Activated naive CD4-positive, alpha-beta T cell treated with anti-CD3 and anti-CD28 coated beads, Interleukin-2, amount 50 U/mL, for 24 hours (primary cell): ENCODE data around the gene ST3GAL4.
"Not testable (repeated sequence)": the region's sequence is repeated elsewhere in the genome, so short reads cannot be mapped to it uniquely, and the experiment has no call there.

Source experiments
- H3K27ac Mint-ChIP-seq: one replicate; pipeline ENCODE4 v1.8.0; 2021; ENCODE audit warnings: mild to moderate bottlenecking, mixed read lengths
- H3K27me3 Mint-ChIP-seq: one replicate; pipeline ENCODE4 v1.8.0; 2021; ENCODE audit warnings: mixed read lengths
- H3K36me3 Mint-ChIP-seq: one replicate; pipeline ENCODE4 v1.8.0; 2021; ENCODE audit warnings: mixed read lengths
- H3K4me1 Mint-ChIP-seq: one replicate; pipeline ENCODE4 v1.8.0; 2021; ENCODE audit warnings: mixed read lengths
- H3K4me3 Mint-ChIP-seq: one replicate; pipeline ENCODE4 v1.8.0; 2021; ENCODE audit warnings: mild to moderate bottlenecking, mixed read lengths
- H3K9me3 Mint-ChIP-seq: one replicate; pipeline ENCODE4 v1.8.0; 2021; ENCODE audit warnings: mixed read lengths

ST3GAL4 gene

GRCh38 chr11:126383339-126384335 lies 28.2 kb downstream of the ST3GAL4 start:
- no peak overlapping the region for H3K27ac Mint-ChIP-seq
- H3K27me3 Mint-ChIP-seq = no peaks in the 10 kb centered on the region
- no peak overlapping the region for H3K4me3 Mint-ChIP-seq
- no peaks in the 10 kb centered on the region for H3K36me3 Mint-ChIP-seq
- H3K9me3 Mint-ChIP-seq = no peaks in the 10 kb centered on the region
- H3K4me1 Mint-ChIP-seq = no peaks in the 10 kb centered on the region

- Mint-ChIP-seq H3K27me3 (no peaks in the 10 kb centered on the region), H3K27ac (no peak overlapping the region), H3K36me3 (no peaks in the 10 kb centered on the region), H3K4me1 (no peaks in the 10 kb centered on the region), H3K9me3 (no peaks in the 10 kb centered on the region), H3K4me3 (no peak overlapping the region)
Observed at GRCh38 chr11:126384449-126385070, 29.1 kb downstream of the ST3GAL4 start.

GRCh38 chr11:126385991-126386728 lies 30.7 kb downstream of the ST3GAL4 start:
- no peaks in the 10 kb centered on the region for H3K27me3 Mint-ChIP-seq
- H3K9me3 Mint-ChIP-seq = no peaks in the 10 kb centered on the region
- no peaks in the 10 kb centered on the region for H3K4me1 Mint-ChIP-seq
- no peak overlapping the region for H3K4me3 Mint-ChIP-seq
- no peak overlapping the region for H3K27ac Mint-ChIP-seq
- no peaks in the 10 kb centered on the region for H3K36me3 Mint-ChIP-seq

- not testable (repeated sequence) for H3K36me3 Mint-ChIP-seq, H3K27me3 Mint-ChIP-seq, H3K4me1 Mint-ChIP-seq, H3K27ac Mint-ChIP-seq, H3K4me3 Mint-ChIP-seq, H3K9me3 Mint-ChIP-seq
Observed at GRCh38 chr11:126386729-126387071, 31.2 kb downstream of the ST3GAL4 start.

GRCh38 chr11:126387857-126388256 lies 32.4 kb downstream of the ST3GAL4 start:
- H3K27me3 Mint-ChIP-seq = no peaks in the 10 kb centered on the region
- H3K4me3 Mint-ChIP-seq = no peak overlapping the region
- H3K4me1 Mint-ChIP-seq = peaks cover 4% of the 10 kb centered on the region
- no peaks in the 10 kb centered on the region for H3K9me3 Mint-ChIP-seq
- H3K27ac Mint-ChIP-seq = no peak overlapping the region
- no peaks in the 10 kb centered on the region for H3K36me3 Mint-ChIP-seq

- Mint-ChIP-seq H3K27me3 (no peaks in the 10 kb centered on the region), H3K36me3 (no peaks in the 10 kb centered on the region), H3K9me3 (no peaks in the 10 kb centered on the region), H3K27ac (no peak overlapping the region), H3K4me3 (no peak overlapping the region), H3K4me1 (peaks cover 4% of the 10 kb centered on the region)
Observed at GRCh38 chr11:126390272-126390867, 34.9 kb downstream of the ST3GAL4 start.

- Mint-ChIP-seq H3K4me3 (no peak overlapping the region), H3K27ac (no peak overlapping the region), H3K36me3 (no peaks in the 10 kb centered on the region), H3K4me1 (peaks cover 4% of the 10 kb centered on the region), H3K9me3 (no peaks in the 10 kb centered on the region), H3K27me3 (no peaks in the 10 kb centered on the region)
Observed at GRCh38 chr11:126391286-126391954, 35.9 kb downstream of the ST3GAL4 start.

GRCh38 chr11:126391970-126392632 lies 36.6 kb downstream of the ST3GAL4 start:
- Mint-ChIP-seq H3K27ac (no peak overlapping the region), H3K9me3 (no peaks in the 10 kb centered on the region), H3K4me3 (no peak overlapping the region), H3K27me3 (no peaks in the 10 kb centered on the region), H3K4me1 (peaks cover 4% of the 10 kb centered on the region), H3K36me3 (no peaks in the 10 kb centered on the region)

GRCh38 chr11:126392633-126393013 lies 37.1 kb downstream of the ST3GAL4 start:
- Mint-ChIP-seq H3K27me3 (no peaks in the 10 kb centered on the region), H3K9me3 (no peaks in the 10 kb centered on the region), H3K36me3 (no peaks in the 10 kb centered on the region), H3K27ac (no peak overlapping the region), H3K4me1 (peaks cover 4% of the 10 kb centered on the region), H3K4me3 (no peak overlapping the region)

GRCh38 chr11:126393143-126393542 lies 37.7 kb downstream of the ST3GAL4 start:
- Mint-ChIP-seq H3K4me1 (peaks cover 4% of the 10 kb centered on the region), H3K27me3 (no peaks in the 10 kb centered on the region), H3K4me3 (no peak overlapping the region), H3K9me3 (no peaks in the 10 kb centered on the region), H3K36me3 (no peaks in the 10 kb centered on the region), H3K27ac (no peak overlapping the region)

- no peak overlapping the region for H3K27ac Mint-ChIP-seq
Observed at GRCh38 chr11:126394036-126394435, 38.5 kb downstream of the ST3GAL4 start.

GRCh38 chr11:126394634-126395072 lies 39.2 kb downstream of the ST3GAL4 start:
- H3K4me3 Mint-ChIP-seq, H3K27ac Mint-ChIP-seq, H3K27me3 Mint-ChIP-seq, H3K36me3 Mint-ChIP-seq, H3K4me1 Mint-ChIP-seq, H3K9me3 Mint-ChIP-seq: not testable (repeated sequence)

More at GRCh38 chr11:126394036-126394435, 38.5 kb downstream of the ST3GAL4 start:
- Mint-ChIP-seq H3K4me3 (no peak overlapping the region), H3K36me3 (no peaks in the 10 kb centered on the region), H3K9me3 (no peaks in the 10 kb centered on the region), H3K27me3 (no peaks in the 10 kb centered on the region), H3K4me1 (peaks cover 4% of the 10 kb centered on the region)

- H3K4me3 Mint-ChIP-seq, H3K27ac Mint-ChIP-seq, H3K9me3 Mint-ChIP-seq, H3K4me1 Mint-ChIP-seq, H3K27me3 Mint-ChIP-seq, H3K36me3 Mint-ChIP-seq: not testable (repeated sequence)
Observed at GRCh38 chr11:126395784-126396183, 40.3 kb downstream of the ST3GAL4 start.

GRCh38 chr11:126396266-126396665 lies 40.8 kb downstream of the ST3GAL4 start:
- H3K36me3 Mint-ChIP-seq, H3K27me3 Mint-ChIP-seq, H3K4me3 Mint-ChIP-seq, H3K4me1 Mint-ChIP-seq, H3K9me3 Mint-ChIP-seq, H3K27ac Mint-ChIP-seq: not testable (repeated sequence)

- H3K4me3 Mint-ChIP-seq = no peak overlapping the region
- H3K4me1 Mint-ChIP-seq = peaks cover 4% of the 10 kb centered on the region
- no peaks in the 10 kb centered on the region for H3K27me3 Mint-ChIP-seq
- no peaks in the 10 kb centered on the region for H3K36me3 Mint-ChIP-seq
- no peaks in the 10 kb centered on the region for H3K9me3 Mint-ChIP-seq
- H3K27ac Mint-ChIP-seq = no peak overlapping the region
Observed at GRCh38 chr11:126396965-126397364, 41.5 kb downstream of the ST3GAL4 start.
